Measurements from ENCODE around the gene SEC31A.

The SEC31A gene

DNA sequence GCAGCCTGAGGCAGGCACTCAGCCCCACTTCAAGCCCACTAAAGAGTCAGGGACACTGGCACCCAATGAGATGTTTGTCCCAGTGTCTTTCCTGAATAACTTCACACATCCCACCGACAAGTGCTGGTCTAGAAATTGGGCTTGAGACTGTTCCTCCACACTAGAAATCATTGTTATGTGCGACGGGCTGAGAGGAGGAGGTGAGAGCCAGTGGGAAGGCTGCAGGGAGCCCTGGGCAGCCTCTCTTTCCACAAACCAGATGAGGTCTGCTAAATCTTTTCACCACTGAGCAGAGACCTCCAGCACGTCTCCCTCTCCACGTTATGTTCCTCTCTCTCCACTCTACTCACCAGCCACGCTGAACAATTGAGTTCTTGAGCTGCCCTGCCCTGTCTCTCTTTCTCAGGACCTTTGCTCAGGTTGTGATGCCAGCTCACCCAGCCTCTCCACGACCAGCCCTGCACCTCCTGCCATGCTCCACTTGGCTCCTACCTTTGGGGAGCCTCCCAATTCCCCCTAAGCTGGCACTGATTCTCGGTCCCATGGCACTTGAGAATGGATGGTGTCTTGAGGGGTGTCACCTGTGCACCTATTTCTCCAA, 100.8 kb downstream of the SEC31A start:
- no peak for DNase-seq (ENCODE audit: low spot score)

DNA sequence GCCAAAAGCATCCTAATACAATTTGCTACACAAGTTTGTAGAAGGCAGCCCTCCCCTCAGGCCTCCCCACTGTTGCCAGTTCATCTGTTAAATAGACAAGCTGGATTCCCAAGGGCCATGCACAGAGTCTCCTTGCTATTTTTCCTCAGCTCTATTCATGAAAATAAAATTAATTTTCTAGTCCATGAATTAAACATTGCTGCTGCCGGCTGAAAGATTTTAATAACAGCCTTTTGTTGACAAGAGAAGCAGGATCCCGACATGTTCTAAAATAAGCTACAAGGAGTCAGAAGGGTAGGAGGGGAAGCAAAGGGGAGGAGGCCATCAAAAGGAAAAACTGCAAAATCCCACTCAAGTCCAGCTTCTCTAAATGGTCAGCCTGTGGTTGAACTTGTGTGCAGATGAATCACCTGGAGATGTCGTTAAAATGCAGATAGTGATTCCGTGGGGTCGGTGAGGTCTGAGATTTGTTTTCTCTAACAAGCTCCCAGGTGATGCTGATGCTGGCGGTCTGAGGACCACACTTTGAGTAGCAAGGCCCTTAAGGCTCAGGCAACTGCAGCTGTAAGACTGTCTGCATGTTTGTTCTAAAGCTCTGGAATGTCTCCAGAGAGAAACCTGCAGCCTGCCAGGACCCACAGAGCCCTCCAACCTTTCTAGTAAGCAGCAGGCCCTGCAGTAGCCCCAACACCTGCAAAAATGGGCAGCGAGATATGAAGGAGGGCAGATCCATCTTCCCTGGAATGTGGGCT, 101.8 kb downstream of the SEC31A start:
- no peak for DNase-seq (ENCODE audit: low spot score)

DNA sequence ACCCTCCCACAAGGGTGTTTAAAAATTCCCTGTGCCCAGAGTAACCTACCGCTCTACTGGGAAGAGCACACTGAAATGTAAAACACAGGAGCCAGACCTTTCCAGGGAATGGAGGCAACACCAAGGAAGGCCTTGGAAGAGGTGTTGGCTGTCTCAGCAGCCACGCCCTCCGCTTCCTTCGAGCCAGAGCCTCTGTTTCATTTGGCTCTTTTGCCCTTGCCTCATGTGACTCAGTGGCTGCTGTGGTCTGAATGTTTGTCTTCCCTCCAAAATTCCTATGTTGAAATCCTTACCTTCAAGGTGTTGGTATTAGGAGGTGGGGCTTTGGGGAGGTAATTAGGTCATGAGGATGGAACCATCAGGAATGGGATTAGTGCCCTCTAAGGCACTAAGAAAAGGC, 103.6 kb downstream of the SEC31A start:
- no peak for DNase-seq (ENCODE audit: low spot score)

DNA sequence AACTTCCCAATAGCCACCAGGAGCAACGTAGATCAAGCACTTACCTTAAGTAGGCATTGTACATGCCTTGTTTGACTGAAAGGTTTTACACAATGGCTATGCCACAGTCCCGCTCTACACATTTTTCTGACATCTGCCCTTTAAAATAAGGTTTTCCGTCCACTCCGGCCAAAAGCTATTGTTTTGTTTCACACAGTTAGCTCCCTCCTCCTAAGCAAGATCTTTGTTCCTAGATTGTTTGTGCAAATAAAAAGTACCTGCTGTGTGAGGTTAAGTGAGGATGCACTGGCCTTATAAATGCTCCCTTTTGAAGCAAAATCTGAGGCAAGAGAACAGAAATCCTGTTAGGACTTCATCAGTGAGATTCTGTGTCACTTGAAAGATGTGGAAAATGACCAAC, 104.1 kb downstream of the SEC31A start:
- no peak for DNase-seq (ENCODE audit: low spot score)

DNA sequence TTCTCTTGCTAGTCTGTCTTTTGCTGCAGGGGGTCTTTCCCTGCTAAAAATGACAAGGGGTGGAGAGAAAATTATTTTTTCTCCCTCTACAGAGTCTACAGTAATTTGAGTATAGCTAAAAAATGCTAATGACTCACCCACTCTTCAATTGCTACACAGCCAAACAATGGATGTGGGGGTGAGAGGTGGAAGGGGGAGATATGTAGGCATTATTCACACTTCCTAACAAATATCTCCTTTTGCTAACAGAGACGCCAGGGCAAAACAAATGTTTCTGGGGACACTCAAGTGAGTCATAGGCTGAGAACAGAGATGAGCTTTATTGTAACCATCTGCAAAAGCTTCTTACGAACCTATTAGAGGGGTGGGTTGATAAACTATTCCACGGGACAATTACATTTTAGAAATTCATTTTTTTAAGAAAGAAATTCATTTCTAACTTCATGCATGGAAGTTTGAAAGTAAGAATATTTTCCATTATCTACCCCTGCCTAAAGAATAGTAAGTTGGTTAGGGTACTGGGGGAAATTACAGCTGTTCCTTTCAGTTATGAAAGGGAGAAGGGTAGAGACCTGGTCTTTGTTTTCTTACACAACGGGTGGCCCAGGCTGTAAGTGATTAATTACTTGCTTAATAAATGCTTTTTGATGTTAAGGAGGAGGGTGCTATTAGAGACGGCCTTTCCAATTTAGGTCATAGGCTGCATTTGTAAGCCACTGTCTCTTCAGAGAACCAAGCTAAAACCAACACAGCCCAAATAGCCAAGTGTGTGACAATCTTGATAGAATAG, 105.1 kb downstream of the SEC31A start:
- no peak for DNase-seq (ENCODE audit: low spot score)

DNA sequence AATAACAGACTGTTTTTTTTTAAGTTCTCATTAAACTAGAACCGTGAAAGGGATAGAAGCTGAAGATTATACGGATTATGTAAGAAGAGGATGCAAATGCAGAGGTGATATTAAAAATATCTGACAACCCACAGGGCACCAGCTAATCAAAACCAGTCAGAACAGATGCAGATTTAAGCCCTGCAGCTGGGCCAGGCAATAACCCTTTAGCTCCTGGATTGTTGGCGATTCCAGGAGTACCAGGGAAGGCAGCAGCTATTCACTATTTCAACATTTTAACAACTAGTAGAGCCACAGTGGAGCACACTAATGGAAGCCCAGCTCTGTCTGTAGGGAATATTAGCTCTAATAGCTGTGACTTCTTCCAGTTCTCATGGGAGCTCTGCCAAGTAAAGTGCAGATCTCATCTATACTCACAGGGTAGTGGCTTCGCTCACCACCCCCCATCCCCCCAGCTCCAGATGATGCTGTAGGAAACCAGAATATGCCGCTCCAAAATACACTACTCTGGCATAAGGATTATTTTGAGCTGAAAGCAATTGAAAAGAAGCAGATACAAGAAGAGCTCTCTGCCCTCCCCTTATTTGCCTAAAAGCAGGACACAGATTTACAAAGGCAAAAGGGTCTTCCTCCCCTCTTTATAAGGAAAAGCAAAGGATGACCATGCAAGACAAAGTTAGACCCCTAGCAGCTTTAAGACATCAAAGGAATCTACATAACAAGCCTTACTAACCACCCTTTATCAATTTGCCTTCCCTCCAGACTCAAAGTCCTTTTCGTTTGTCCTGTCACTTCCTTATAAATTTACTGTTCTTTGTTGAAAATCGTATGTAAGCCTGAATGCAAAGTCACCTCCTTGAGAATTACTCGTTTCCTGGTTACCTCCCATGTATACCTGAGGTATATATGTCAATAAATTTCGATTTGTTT, 106.0 kb downstream of the SEC31A start:
- no peak for DNase-seq (ENCODE audit: low spot score)

DNA sequence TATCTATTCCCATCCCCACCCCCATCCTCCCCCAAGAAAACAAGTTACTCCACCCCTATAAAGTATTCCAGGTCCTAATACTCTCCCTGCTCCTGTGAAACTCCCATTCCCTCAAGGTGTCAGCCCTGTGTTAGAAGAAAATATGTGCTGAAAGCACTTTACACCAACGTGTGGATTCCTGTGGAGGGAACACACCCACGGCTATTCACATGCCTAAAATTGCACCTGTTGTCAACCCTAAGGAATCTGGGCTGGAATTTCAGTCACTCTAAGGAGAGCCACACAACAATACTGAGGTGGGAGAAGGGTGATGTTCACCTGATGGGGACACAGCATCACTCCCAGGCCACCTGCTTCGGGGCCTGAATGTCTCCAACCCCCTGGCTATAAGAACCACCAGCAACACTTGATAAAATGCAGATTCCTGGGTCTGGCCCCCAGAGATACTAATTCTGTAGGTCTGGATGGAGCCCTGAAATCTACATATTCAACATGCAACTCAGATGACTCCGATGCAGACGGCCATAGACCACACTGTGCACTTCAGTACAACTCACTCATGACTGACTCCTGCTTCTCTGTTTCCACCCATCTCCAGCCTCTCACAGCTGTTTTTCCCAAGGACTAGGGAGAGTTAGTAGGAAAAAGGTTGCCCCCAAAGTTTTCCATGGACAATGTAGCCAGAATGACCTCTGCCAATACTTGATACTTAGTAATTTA, 108.2 kb downstream of the SEC31A start:
- no peak for DNase-seq (ENCODE audit: low spot score)

DNA sequence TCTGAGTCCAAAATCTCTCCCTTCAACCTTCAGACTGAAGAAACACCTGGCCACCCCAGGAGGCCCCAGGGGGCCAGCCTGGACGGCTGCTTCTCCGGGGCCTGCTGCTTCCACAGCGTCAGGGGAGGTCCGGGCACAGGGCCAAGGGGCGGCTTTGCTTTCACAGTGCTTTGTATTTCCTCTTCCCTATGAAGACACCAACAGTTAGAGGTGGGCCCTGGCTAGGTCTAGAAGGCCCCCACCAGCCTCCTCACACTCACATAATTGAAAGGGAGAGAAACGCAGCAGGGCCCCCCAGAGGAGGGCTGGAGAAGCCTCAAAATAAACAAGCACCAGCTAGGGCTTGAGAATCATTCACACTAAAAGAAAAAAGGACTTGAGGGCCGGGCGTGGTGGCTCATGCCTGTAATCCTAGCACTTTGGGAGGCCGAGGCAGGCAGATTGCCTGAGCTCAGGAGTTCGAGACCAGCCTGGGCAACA, 110.2 kb downstream of the SEC31A start:
- no peak for DNase-seq (ENCODE audit: low spot score)

DNA sequence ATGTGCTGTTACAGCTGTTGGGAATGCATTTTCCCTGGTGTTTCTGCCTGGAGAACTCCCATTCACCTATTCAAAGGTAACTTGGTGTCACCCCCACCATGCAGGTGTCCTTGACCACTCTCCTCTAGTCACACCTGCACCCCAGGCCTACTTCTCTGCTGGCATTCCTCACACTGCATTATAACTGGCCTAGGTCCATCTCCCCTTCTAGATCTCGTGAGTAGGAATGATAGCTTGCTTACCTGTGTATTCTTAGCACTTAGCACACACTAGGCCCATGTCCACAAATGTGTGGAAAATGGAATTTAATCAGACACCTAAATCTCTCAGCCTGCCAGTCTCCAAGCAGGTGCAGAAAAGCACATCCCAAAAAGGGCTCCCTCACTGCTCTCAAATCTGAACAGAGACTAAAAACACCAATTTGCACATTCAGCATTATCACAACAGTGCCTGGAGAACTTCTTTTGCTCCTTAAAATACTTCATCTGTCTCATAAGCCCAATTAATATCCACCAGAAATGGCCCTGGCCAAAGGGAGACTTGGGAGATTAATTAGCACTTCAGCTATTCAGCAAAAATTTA, 110.7 kb downstream of the SEC31A start:
- DNase-seq (ENCODE audit: low spot score) = no peak

DNA sequence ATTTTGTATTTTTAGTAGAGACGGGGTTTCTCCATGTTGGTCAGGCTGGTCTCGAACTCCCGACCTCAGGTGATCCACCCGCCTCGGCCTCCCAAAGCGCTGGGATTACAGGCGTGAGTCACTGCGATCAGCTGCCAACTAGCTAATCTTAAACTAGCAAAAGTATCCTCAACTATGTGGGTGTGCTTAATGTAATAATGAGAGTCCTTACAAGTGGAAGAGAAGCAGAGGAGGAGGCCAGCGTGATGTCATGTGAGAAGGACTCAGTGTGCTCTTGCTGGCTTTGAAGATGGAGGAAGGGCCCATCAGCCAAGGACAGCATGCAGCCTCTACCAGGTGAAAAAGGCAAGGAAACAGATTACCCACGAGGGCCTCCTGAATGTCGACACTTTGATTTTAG, 111.9 kb downstream of the SEC31A start:
- DNase-seq (ENCODE audit: low spot score) = no peak

DNA sequence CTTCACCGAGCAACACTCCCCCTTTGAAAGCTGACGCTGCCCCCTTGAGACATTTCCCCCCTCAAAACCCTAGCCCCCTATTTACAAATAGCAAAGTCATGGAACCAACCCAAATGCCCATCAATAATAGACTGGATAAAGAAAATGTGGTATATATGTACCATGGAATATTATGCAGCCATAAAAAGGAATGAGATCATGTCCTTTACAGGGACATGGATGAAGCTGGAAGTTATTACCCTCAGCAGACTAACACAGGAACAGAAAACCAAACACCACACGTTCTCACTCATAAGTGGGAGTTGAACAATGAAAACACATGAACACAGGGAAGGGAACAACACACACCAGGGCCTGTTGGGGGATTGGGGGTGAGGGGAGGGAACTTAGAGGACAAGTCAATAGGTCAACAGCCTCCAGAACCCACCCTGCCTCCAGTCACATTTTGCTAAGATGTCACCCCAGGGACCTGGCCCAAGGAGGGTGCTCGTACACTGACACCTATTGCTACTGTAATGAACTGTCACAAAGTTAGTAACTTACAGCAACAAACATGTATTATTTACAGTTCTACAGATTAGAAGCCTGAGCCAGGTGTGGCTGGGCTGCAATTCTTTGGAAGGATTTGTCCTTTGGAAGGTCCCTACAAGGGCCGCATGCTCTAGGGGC, 113.0 kb downstream of the SEC31A start:
- DNase-seq (ENCODE audit: low spot score) = no peak

DNA sequence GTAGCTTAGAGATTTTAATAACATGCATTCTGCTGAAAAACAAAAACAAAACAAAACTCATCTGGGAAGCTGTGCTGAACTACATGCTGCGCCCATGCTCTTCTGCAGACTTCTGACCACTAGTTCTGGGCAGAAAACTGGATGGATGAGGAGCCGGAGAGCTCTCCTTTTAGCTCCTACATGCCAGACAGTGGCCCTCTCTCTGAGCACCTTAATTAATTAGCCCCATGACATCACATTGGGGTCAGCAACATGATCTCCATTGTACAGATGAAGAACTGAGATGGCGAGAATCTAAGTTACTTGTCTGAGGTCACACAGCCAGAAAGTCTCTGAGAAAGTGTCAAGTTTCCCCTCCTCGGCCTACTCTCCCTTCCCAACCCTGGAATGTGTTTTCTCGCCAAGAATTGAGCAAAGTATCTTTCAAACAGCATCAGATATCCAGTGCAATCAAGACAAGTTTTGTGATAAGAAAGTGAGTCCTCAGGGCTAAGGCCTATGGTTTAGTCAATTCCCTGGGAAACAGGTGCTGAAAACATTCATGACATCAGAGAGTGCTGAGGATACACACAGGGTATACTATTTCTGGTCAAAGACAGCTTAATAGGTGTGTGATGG, 113.9 kb downstream of the SEC31A start:
- no peak for DNase-seq (ENCODE audit: low spot score)

DNA sequence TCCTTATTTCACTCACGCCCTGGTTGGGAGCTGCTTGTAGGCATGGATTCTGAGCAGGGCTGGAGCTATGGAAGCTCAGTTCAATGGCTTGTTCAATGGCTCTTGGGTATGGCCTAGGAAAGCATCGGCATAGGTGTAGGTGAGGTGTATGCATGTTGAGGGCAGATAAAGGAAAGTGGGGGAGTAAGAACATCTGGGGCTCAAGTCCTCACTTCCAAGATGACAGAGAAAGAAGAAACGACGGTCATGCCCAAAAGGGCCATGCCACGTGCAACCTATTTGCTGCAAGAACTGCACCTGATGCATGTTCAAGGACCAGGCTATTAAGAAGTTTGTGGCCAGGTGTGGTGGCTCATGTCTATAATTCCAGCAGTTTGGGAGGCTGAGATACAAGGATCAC, 115.7 kb downstream of the SEC31A start:
- no peak for DNase-seq (ENCODE audit: low spot score)

DNA sequence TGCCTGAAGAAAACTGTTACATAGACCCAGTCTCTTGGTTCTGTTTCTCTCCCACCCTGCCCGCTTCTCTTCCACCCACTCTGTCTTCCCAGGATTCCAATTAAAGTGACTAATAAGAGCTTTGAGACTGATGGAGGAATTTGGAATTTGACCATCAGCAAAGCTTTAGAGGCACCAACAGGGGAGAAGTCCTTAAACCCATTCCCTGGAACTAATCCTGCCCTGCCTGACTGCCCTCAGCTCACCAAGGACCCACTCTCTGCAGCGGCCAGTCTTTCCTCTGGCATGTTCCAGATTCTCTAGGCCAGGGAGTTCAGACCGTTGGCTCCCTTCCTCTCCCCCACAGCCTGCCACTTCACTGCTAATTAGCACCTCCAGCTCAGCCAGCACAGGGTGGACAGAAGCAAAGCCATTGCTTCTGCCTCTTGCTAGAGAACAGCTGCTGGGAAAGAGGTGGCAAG, 116.2 kb downstream of the SEC31A start:
- no peak for DNase-seq (ENCODE audit: low spot score)

DNA sequence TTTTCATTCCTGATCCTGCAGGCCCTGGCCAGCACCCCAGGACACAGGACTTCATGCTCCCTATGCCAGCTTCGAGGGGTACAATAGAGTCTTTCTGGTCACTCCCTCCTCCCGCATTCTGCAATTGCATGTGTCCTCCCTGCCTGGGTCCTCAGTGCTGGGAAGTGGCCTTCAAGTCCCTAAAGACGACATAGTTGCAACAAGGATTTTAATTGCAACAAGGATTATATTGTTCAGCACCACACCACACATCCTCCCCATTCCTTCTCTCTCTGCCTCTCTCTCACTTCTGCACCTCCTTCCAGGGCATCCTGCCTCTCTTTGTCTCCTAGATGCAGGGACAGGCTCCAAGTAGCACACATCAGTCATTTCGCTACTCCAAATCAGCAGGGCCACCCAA, 117.9 kb downstream of the SEC31A start:
- DNase-seq (ENCODE audit: low spot score) = no peak

DNA sequence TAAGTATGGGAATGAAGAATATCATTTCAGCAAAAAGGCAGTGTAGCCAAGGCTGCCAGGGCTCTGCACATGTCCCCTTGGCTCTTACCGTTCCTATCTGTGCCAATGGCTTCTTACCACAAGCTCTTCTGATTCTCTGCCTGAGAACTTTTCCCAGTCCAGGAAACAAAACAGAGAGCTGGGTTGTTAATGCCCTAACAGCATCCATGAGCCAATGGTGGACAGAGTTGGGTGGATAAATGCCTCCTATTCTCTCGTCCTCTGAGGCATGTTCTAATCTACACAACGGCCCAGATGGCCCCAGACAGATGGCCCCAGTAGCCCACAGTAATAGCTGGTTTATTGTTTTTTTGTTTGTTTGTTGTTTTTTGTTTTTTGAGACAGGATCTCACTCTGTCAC, 120.3 kb downstream of the SEC31A start:
- DNase-seq (ENCODE audit: low spot score) = no peak

Data from activated CD4-positive, alpha-beta T cell treated with anti-CD3 and anti-CD28 coated beads, Interleukin-2, Interleukin-4, amounts not matched to agents 100 ng/mL and 50 ng/mL, durations not matched to agents 16 hours and 8 hours (primary cell).